HEK293 (cell line): ENCODE measurements around the gene TTC33.

Source experiments
- CTCF ChIA-PET: fragments of 350-600 bp; formaldehyde crosslinking; extraction: SDS; loops from one replicate; lab custom pipeline; 2021; ENCODE audit warnings: antibody characterized with exemption; lab: Yijun Ruan, JAX
- POLR2A ChIA-PET: fragments of 300-600 bp; formaldehyde crosslinking; extraction: SDS; loops from one replicate; lab custom pipeline; 2020; ENCODE audit warnings: antibody characterized with exemption, inconsistent platforms; lab: Yijun Ruan, JAX
- H3K27ac ChIP-seq: fragments of 200-500 bp; sonication (Bioruptor generic); 2 replicates; pipeline ENCODE4 v1.5.1; 2014; ENCODE audit warnings: low read depth, low read length, control low read depth, inconsistent platforms; ENCODE audit errors: extremely low read depth
- H3K36me3 ChIP-seq, 2 experiments: fragments of 200-500 bp in 1 of 2; sonication (Bioruptor generic) in 1 of 2; 1 replicate in 1 of 2; 2 replicates in 1 of 2; pipeline ENCODE4 v1.5.1; 2014 to 2017; ENCODE audit warnings: inconsistent platforms in 2 of 2, low read length in 2 of 2; ENCODE audit not compliant: control insufficient read depth in 2 of 2, insufficient read depth in 1 of 2
- H3K4me1 ChIP-seq: fragments of 200-500 bp; sonication (Bioruptor generic); 2 replicates; pipeline ENCODE4 v1.5.1; 2014; ENCODE audit warnings: mild to moderate bottlenecking, low read length, inconsistent platforms; ENCODE audit not compliant: control insufficient read depth, insufficient read depth
- H3K4me3 ChIP-seq: 2 replicates; pipeline ENCODE4 v1.5.1; 2011; ENCODE audit warnings: low read depth, mild to moderate bottlenecking, control low read depth, low read length, moderate library complexity
- H3K9me3 ChIP-seq: fragments of 200-500 bp; sonication (Bioruptor generic); 2 replicates; pipeline ENCODE4 v1.5.1; 2014; ENCODE audit warnings: low read depth, low read length, inconsistent platforms; ENCODE audit not compliant: control insufficient read depth, insufficient read depth
- BCL6B ChIP-seq: fragments of 450-650 bp; formaldehyde crosslinking; IDR thresholded peaks from 2 replicates; pipeline ENCODE4 v1.5.1; 2017; ENCODE audit warnings: missing biosample characterization, missing genetic modification characterization
- FEZF1 ChIP-seq: fragments of 450-650 bp; formaldehyde crosslinking; IDR thresholded peaks from 2 replicates; pipeline ENCODE4 v1.5.1; 2016; ENCODE audit warnings: missing biosample characterization, missing genetic modification characterization
- GLI4 ChIP-seq: fragments of 450-650 bp; formaldehyde crosslinking; IDR thresholded peaks from 2 replicates; pipeline ENCODE4 v1.5.1; 2016; ENCODE audit warnings: missing biosample characterization, missing genetic modification characterization
- INSM2 ChIP-seq: fragments of 450-650 bp; formaldehyde crosslinking; IDR thresholded peaks from 2 replicates; pipeline ENCODE4 v1.5.1; 2016; ENCODE audit warnings: missing biosample characterization, missing genetic modification characterization
- PATZ1 ChIP-seq: fragments of 450-650 bp; formaldehyde crosslinking; IDR thresholded peaks from 2 replicates; pipeline ENCODE4 v1.5.1; 2016; ENCODE audit warnings: missing biosample characterization, missing genetic modification characterization
- TCF7L2 ChIP-seq: IDR thresholded peaks from 2 replicates; pipeline ENCODE4 v1.6.1; 2011; ENCODE audit warnings: low read depth, mild to moderate bottlenecking, inconsistent platforms, low read length, moderate library complexity, borderline replicate concordance
- WT1 ChIP-seq: fragments of 450-650 bp; formaldehyde crosslinking; IDR thresholded peaks from 2 replicates; pipeline ENCODE4 v1.5.1; 2016; ENCODE audit warnings: missing biosample characterization, missing genetic modification characterization
- ZBTB11 ChIP-seq: fragments of 450-650 bp; formaldehyde crosslinking; conservative IDR thresholded peaks from 2 replicates; pipeline ENCODE4 v1.5.1; 2016; ENCODE audit warnings: low read depth, missing biosample characterization, missing genetic modification characterization
- ZBTB21 ChIP-seq: fragments of 450-650 bp; formaldehyde crosslinking; IDR thresholded peaks from 2 replicates; pipeline ENCODE4 v1.5.1; 2017; ENCODE audit warnings: missing biosample characterization, missing genetic modification characterization
- ZNF155 ChIP-seq: fragments of 450-650 bp; formaldehyde crosslinking; IDR thresholded peaks from 2 replicates; pipeline ENCODE4 v1.5.1; 2016; ENCODE audit warnings: missing biosample characterization, missing genetic modification characterization
- ZNF175 ChIP-seq: fragments of 450-650 bp; formaldehyde crosslinking; IDR thresholded peaks from 2 replicates; pipeline ENCODE4 v1.5.1; 2016; ENCODE audit warnings: missing biosample characterization, missing genetic modification characterization
- ZNF23 ChIP-seq: fragments of 450-650 bp; formaldehyde crosslinking; IDR thresholded peaks from 2 replicates; pipeline ENCODE4 v1.5.1; 2016; ENCODE audit warnings: missing biosample characterization, missing genetic modification characterization, borderline replicate concordance
- ZNF302 ChIP-seq: fragments of 450-650 bp; formaldehyde crosslinking; IDR thresholded peaks from 2 replicates; pipeline ENCODE4 v1.5.1; 2016; ENCODE audit warnings: missing biosample characterization, missing genetic modification characterization, low read depth
- ZNF571 ChIP-seq: fragments of 450-650 bp; formaldehyde crosslinking; IDR thresholded peaks from 2 replicates; pipeline ENCODE4 v1.5.0; 2017; ENCODE audit warnings: missing biosample characterization, missing genetic modification characterization
- ZNF580 ChIP-seq: fragments of 450-650 bp; formaldehyde crosslinking; IDR thresholded peaks from 2 replicates; pipeline ENCODE4 v1.5.1; 2016; ENCODE audit warnings: missing biosample characterization, missing genetic modification characterization
- ZNF768 ChIP-seq: fragments of 450-650 bp; formaldehyde crosslinking; IDR thresholded peaks from 2 replicates; pipeline ENCODE4 v1.5.1; 2018; ENCODE audit warnings: missing biosample characterization, mild to moderate bottlenecking, missing genetic modification characterization
- ZNF777 ChIP-seq: fragments of 450-650 bp; formaldehyde crosslinking; IDR thresholded peaks from 2 replicates; pipeline ENCODE4 v1.5.1; 2017; ENCODE audit warnings: missing biosample characterization, missing genetic modification characterization, borderline replicate concordance
- ZNF785 ChIP-seq: fragments of 450-650 bp; formaldehyde crosslinking; IDR thresholded peaks from 2 replicates; pipeline ENCODE4 v1.5.1; 2016; ENCODE audit warnings: missing biosample characterization, missing genetic modification characterization
- ZNF791 ChIP-seq: fragments of 450-650 bp; formaldehyde crosslinking; IDR thresholded peaks from 2 replicates; pipeline ENCODE4 v1.5.1; 2016; ENCODE audit warnings: missing biosample characterization, missing genetic modification characterization
- ZNF830 ChIP-seq: fragments of 450-650 bp; IDR thresholded peaks from 2 replicates; pipeline ENCODE4 v1.5.0; 2018; ENCODE audit warnings: missing biosample characterization, missing genetic modification characterization, low read depth, mild to moderate bottlenecking, moderate library complexity

Gene TTC33

GRCh38 chr5:40606077-40606765, 149.5 kb downstream of the TTC33 start:
- no peak overlapping the region for H3K4me3 ChIP-seq
- ChIA-PET CTCF (interaction anchor here (0.6 to 1.2 kb wide), 2 partner anchors 16 to 657 kb away, joined by 3 read pairs; no protein-coding TSS in a partner anchor), POLR2A (no interaction called here)
- no peak for TF ChIP-seq GLI4 (tag by site-specific recombination)
- no peak for TF ChIP-seq FEZF1 (tag by site-specific recombination)
- TF ChIP-seq BCL6B (tag by site-specific recombination), result no peak
- no peak for TF ChIP-seq ZNF302 (tag by site-specific recombination)
- no peak for TF ChIP-seq TCF7L2
- TF ChIP-seq ZNF580 (tag by site-specific recombination), result no peak
- no peaks in the 10 kb centered on the region for H3K9me3 ChIP-seq
- H3K4me1 ChIP-seq, result 0 out of 2 replicates have a peak, but pooled peaks cover 2% of the 10 kb centered on the region
- no peaks in the 10 kb centered on the region for H3K36me3 ChIP-seq
- no peak overlapping the region for H3K27ac ChIP-seq

GRCh38 chr5:40605295-40605958, 150.3 kb downstream of the TTC33 start:
- CTCF ChIA-PET, result interaction anchor here (0.6 to 1.2 kb wide), 2 partner anchors 16 to 656 kb away, joined by 3 read pairs; no protein-coding TSS in a partner anchor
- POLR2A ChIA-PET, result no interaction called here

GRCh38 chr5:40603378-40603777, 152.4 kb downstream of the TTC33 start:
- Histone ChIP-seq H3K9me3 (no peaks in the 10 kb centered on the region), H3K27ac (no peak overlapping the region), H3K4me1 (0 out of 2 replicates have a peak, but pooled peaks cover 2% of the 10 kb centered on the region), H3K36me3 (no peaks in the 10 kb centered on the region), H3K4me3 (no peak overlapping the region)
- ChIA-PET CTCF (interaction anchor here (0.6 to 0.7 kb wide), 2 partner anchors 62 to 1024 kb away, joined by 4 to 9 read pairs; no protein-coding TSS in a partner anchor), POLR2A (no interaction called here)
- TF ChIP-seq ZNF791 (tag by site-specific recombination) (no peak), ZBTB21 (tag by site-specific recombination) (no peak), WT1 (tag by site-specific recombination) (no peak), ZNF571 (tag by site-specific recombination) (no peak), INSM2 (tag by site-specific recombination) (no peak), ZNF23 (tag by site-specific recombination) (no peak), ZNF777 (tag by site-specific recombination) (no peak), ZNF768 (no peak), ZNF785 (tag by site-specific recombination) (no peak), ZBTB11 (tag by site-specific recombination) (no peak), ZNF830 (no peak)

More at GRCh38 chr5:40605295-40605958, 150.3 kb downstream of the TTC33 start:
- Histone ChIP-seq H3K9me3 (no peaks in the 10 kb centered on the region), H3K4me3 (no peak overlapping the region), H3K4me1 (0 out of 2 replicates have a peak, but pooled peaks cover 2% of the 10 kb centered on the region), H3K27ac (no peak overlapping the region), H3K36me3 (no peaks in the 10 kb centered on the region)
- no peak for TF ChIP-seq ZNF175 (tag by site-specific recombination)
- TF ChIP-seq ZNF155 (tag by site-specific recombination), result no peak
- no peak for TF ChIP-seq PATZ1
